K562 (cell line): ENCODE measurements around the gene RDH14. TPM values are rescaled to one million over a fixed set of nuclear protein-coding genes. Genes with fewer than 3 reads are reported as not detected.

Experiments
- ATAC-seq: fragments of 200-7000 bp; cut with Tn5 transposase; 3 replicates; pipeline ENCODE4 v1.9.1; 2020; ENCODE audit warnings: moderate library complexity
- BruUV-seq: library from RNA; stranded (reverse); fragments of 400-500 nt; replicated peaks from 2 replicates; lab custom pipeline; 2021; lab: Mats Ljungman, UMichigan
- CTCF ChIA-PET: fragments of 300-600 bp; formaldehyde crosslinking; extraction: SDS; loops from one replicate; lab custom pipeline; 2021; ENCODE audit warnings: low intra/inter-chr PET ratio; lab: Yijun Ruan, JAX
- POLR2A ChIA-PET: fragments of 300-600, 350-650 bp; sonication (Branson Sonifier 250); formaldehyde crosslinking; extraction: SDS; loops from one replicate; lab custom pipeline; 2021; ENCODE audit warnings: antibody characterized with exemption, inconsistent platforms; lab: Yijun Ruan, JAX
- DNase-seq, 4 experiments: peaks; one replicate each; pipeline versions ENCODE4 v3.0.0 to v3.0.0-alpha.2; 2011 to 2018; ENCODE audit warnings: low spot score in 3 of 4, mixed read lengths in 3 of 4; ENCODE audit errors: extremely low read depth in 1 of 4
- FAIRE-seq: peaks from 2 replicates; lab custom pipeline; 2011; peaks lifted over from hg19 to GRCh38; lab: Jason Lieb, UNC
- H2AFZ ChIP-seq: 2 replicates; pipeline ENCODE4 v1.6.0; 2011; ENCODE audit warnings: low read depth, low read length, control low read depth, inconsistent platforms
- H3K27ac ChIP-seq: fragments of 200-600 bp; 3 replicates; pipeline ENCODE4 v1.8.0; 2011; ENCODE audit warnings: low read depth, mild to moderate bottlenecking, control low read depth, inconsistent platforms, low read length, moderate library complexity, mixed read lengths; ENCODE audit errors: extremely low read depth
- H3K27me3 ChIP-seq, 2 experiments: fragments of 300-600 bp in 1 of 2; 2 replicates in 1 of 2; 3 replicates in 1 of 2; pipeline versions ENCODE4 v1.6.0 to v1.8.0; 2011; ENCODE audit warnings: inconsistent platforms in 2 of 2, low read length in 2 of 2, mild to moderate bottlenecking in 1 of 2, mixed read lengths in 1 of 2, moderate library complexity in 1 of 2; ENCODE audit not compliant: control insufficient read depth in 2 of 2, insufficient read depth in 2 of 2
- H3K36me3 ChIP-seq: fragments of 300-600 bp; 3 replicates; pipeline ENCODE4 v1.8.0; 2011; ENCODE audit warnings: mild to moderate bottlenecking, low read length, inconsistent platforms; ENCODE audit not compliant: control insufficient read depth, insufficient read depth
- H3K4me1 ChIP-seq, 2 experiments: fragments of 200-600 bp in 1 of 2; replicated peaks in 1 of 2; 2 replicates in 1 of 2; 3 replicates in 1 of 2; pipeline versions ENCODE4 v1.5.1 to v1.8.0; 2011; ENCODE audit warnings: inconsistent platforms in 2 of 2, low read length in 2 of 2, mild to moderate bottlenecking in 1 of 2, mixed read lengths in 1 of 2, moderate library complexity in 1 of 2; ENCODE audit not compliant: control insufficient read depth in 2 of 2, insufficient read depth in 2 of 2
- H3K4me2 ChIP-seq: 2 replicates; pipeline ENCODE4 v1.6.1; 2011; ENCODE audit warnings: low read length, control low read depth, inconsistent platforms, mixed read lengths; ENCODE audit not compliant: insufficient read depth
- H3K4me3 ChIP-seq: fragments of 200-600 bp; sonication (generic), shearing (Covaris generic); 2 replicates; pipeline ENCODE4 v1.5.1; 2016; ENCODE audit warnings: control low read depth, inconsistent platforms
- H3K79me2 ChIP-seq: fragments of 200-600 bp; 3 replicates; pipeline ENCODE4 v1.8.0; 2011; ENCODE audit warnings: low read length, inconsistent platforms; ENCODE audit not compliant: control insufficient read depth, insufficient read depth
- H3K9ac ChIP-seq, 2 experiments: 2 replicates each; pipeline versions ENCODE4 v1.6.0 to v1.6.1; 2011; ENCODE audit warnings: low read depth in 2 of 2, low read length in 2 of 2, control low read depth in 1 of 2, inconsistent platforms in 1 of 2, mild to moderate bottlenecking in 1 of 2, mixed read lengths in 1 of 2; ENCODE audit not compliant: insufficient read depth in 1 of 2
- H3K9me1 ChIP-seq: one replicate; pipeline ENCODE4 v1.6.0; 2011; ENCODE audit warnings: inconsistent platforms, mild to moderate bottlenecking, low read length, moderate library complexity; ENCODE audit not compliant: control insufficient read depth, insufficient read depth
- H3K9me3 ChIP-seq: replicated peaks from 2 replicates; pipeline ENCODE4 v1.5.1; 2011; ENCODE audit warnings: low read depth, low read length, inconsistent platforms; ENCODE audit not compliant: control insufficient read depth, insufficient read depth
- H4K20me1 ChIP-seq: replicated peaks from 2 replicates; pipeline ENCODE4 v1.6.1; 2011; ENCODE audit warnings: low read length, inconsistent platforms, mixed read lengths; ENCODE audit not compliant: control insufficient read depth, insufficient read depth
- CBX2 ChIP-seq: fragments of 200-600 bp; sonication (generic); IDR thresholded peaks from one replicate; pipeline ENCODE4 v1.6.1; 2012; ENCODE audit warnings: mild to moderate bottlenecking, low read length, inconsistent platforms; ENCODE audit not compliant: insufficient read depth, poor library complexity, severe bottlenecking
- MCM2 ChIP-seq: fragments of 450-650 bp; IDR thresholded peaks from 2 replicates; pipeline ENCODE4 v1.6.1; 2017; ENCODE audit warnings: low read depth, mild to moderate bottlenecking
- MTA2 ChIP-seq: fragments of 450-650 bp; IDR thresholded peaks from 2 replicates; pipeline ENCODE4 v1.6.1; 2016; ENCODE audit warnings: low read depth
- NCOA1 ChIP-seq: fragments of 450-650 bp; IDR thresholded peaks from 2 replicates; pipeline ENCODE4 v1.6.1; 2016; ENCODE audit warnings: low read depth
- PHTF2 ChIP-seq: fragments of 250-450 bp; sonication (Bioruptor Pico); IDR thresholded peaks from 2 replicates; pipeline ENCODE4 v1.5.0; 2021; ENCODE audit warnings: mild to moderate bottlenecking
- RBM25 ChIP-seq: fragments of 200-400 bp; formaldehyde crosslinking; IDR thresholded peaks from 2 replicates; pipeline ENCODE4 v1.6.1; 2018; ENCODE audit warnings: low read length, low read depth, moderate library complexity; ENCODE audit not compliant: severe bottlenecking
- SRSF7 ChIP-seq: fragments of 200-400 bp; formaldehyde crosslinking; optimal IDR thresholded peaks from 2 replicates; pipeline ENCODE3; 2017; ENCODE audit warnings: mild to moderate bottlenecking, low read depth, low read length
- ZNF696 ChIP-seq: fragments of 250-450 bp; sonication (Bioruptor Pico); conservative IDR thresholded peaks from 2 replicates; pipeline ENCODE4 v1.4.0; 2020; ENCODE audit warnings: mild to moderate bottlenecking, moderate library complexity
- WGBS: fragments of 100-300 bp; shearing (Covaris generic); methylation state at CpG from one replicate; pipeline ENCODE4 v1.1.6; 2016; ENCODE audit warnings: low coverage, mixed read lengths; ENCODE audit not compliant: insufficient coverage; ENCODE audit errors: missing lambda C conversion rate; 5-methylcytosine and 5-hydroxymethylcytosine counted together
- in situ Hi-C: fragments of 300-500 bp; cut with MboI; formaldehyde crosslinking; loops from 4 replicates; pipeline ENCODE4 v1.15.0; 2018; ENCODE audit warnings: inconsistent platforms, mixed read lengths
- intact Hi-C: fragments of 100-400 bp; cut with micrococcal nuclease; formaldehyde crosslinking; loops from 2 replicates; pipeline ENCODE4 v1.14.2; 2022
- polyA plus RNA-seq, 8 experiments: library from polyadenylated mRNA; depleted of rRNA in 4 of 8; stranded (reverse) in 5 of 8; unstranded in 3 of 8; fragments of >200 nt; fragmentation: Nextera tagmentation in 2 of 8; fragmentation: Illumina TruSeq in 1 of 8; extraction: Ambion mirVana in 2 of 8; extraction: Trizol in 1 of 8; gene quantifications; 2 replicates each; pipeline versions ENCODE4 v1.2.1 to v1.2.3, GENCODE V29; 2011 to 2014; ENCODE audit warnings: inconsistent platforms in 1 of 8, missing spikeins in 1 of 8
- total RNA-seq, 7 experiments: library from RNA; depleted of rRNA in 6 of 7; stranded (reverse); fragments of >200 nt in 6 of 7; fragmentation: Illumina TruSeq in 2 of 7; extraction: Trizol in 2 of 7; gene quantifications; 2 replicates each; pipeline versions ENCODE4 v1.2.1 to v1.2.3, GENCODE V29; 2011 to 2021; ENCODE audit warnings: low replicate concordance in 1 of 7
- TF ChIP-seq, protein P1 (sequence below): sonication (generic); formaldehyde crosslinking; IDR thresholded peaks from 2 replicates; pipeline ENCODE4 v1.4.0; 2020; ENCODE audit warnings: mild to moderate bottlenecking, missing genetic modification reagents

The RDH14 gene
- total and polyA plus RNA-seq, 9 of the 15 experiments (the other 6 are each of a cell fraction or from before 2014, with no cell fraction given), result 6.7 to 26.2 (median 20.9) TPM

DNA sequence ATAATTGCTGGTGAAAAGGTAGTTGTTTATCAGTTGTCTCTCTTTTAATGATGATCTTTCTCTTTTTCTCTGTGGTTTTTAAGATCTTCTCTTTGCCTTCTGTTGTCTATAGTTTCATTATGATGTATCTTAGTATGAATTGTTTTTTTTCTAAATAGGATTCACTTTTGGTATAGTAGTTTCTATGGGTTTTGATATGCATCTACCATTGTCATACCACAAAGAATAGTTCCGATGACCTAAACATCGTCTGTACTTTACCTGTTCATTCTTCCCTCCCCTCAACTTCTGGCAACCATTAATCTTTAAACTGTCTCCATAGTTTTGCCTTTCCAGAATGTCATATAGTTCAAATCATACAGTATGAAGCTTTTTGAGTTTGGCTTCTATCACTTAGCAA lies 19.6 kb downstream of the RDH14 start:
- ChIA-PET CTCF (no interaction called here), POLR2A (no interaction called here)
- TF ChIP-seq MTA2 (no peak), MCM2 (no peak), CBX2 (no peak), SRSF7 (no peak)
- Histone ChIP-seq H4K20me1 (no peaks in the 10 kb centered on the region), H3K4me3 (no peak overlapping the region), H3K27me3 (no peaks in the 10 kb centered on the region), H3K4me1 (no peaks in the 10 kb centered on the region), H3K9me3 (no peaks in the 10 kb centered on the region), H3K27ac (no peak overlapping the region), H3K4me2 (no peak overlapping the region), H3K36me3 (no peaks in the 10 kb centered on the region), H3K9ac (no peak overlapping the region), H3K79me2 (no peaks in the 10 kb centered on the region), H3K9me1 (no peaks in the 10 kb centered on the region), H2AFZ (no peak overlapping the region)
- no peak for ATAC-seq
- intact Hi-C loops (no loop called here), in situ Hi-C loops (no loop called here)
- no peak for DNase-seq
- WGBS, result 0% methylated on average over 2 of the region's 2 CpGs
- no TSS peak for BruUV-seq
- no peak for FAIRE-seq

DNA sequence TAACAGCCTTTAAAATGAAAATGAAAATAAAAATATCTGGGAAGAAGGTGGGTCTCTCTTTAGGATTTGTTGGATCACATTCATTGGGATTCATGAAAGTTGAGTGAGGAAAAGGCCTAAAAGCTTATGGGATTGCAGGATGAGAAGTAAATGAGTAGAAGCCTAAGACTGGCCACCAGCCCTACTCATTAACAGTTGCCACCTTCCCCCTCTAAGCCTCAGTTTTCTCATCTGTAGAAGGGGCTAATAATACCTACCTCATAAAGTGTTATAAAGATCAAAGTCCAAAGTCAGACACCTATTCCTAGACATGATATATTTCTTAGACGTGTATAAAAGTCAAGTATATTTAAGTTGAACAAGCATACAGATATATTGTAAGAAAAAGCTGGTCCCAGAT lies 23.8 kb downstream of the RDH14 start:
- intact Hi-C loops (no loop called here), in situ Hi-C loops (no loop called here)
- 0% methylated on average over 1 of the region's 1 CpG for WGBS
- FAIRE-seq (no peak), DNase-seq (no peak), ATAC-seq (no peak)
- no peaks in the 10 kb centered on the region for H4K20me1 ChIP-seq
- ChIA-PET POLR2A (interaction anchor here (0.6 kb wide), 1 partner anchor 13 kb away, joined by 3 read pairs; no protein-coding TSS in a partner anchor), CTCF (no interaction called here)
- BruUV-seq, result no TSS peak
- no peaks in the 10 kb centered on the region for H3K9me3 ChIP-seq
- H2AFZ ChIP-seq, result no peak overlapping the region
- H3K9me1 ChIP-seq, result no peaks in the 10 kb centered on the region
- H3K9ac ChIP-seq, result no peak overlapping the region
- H3K4me3 ChIP-seq, result no peak overlapping the region
- H3K4me2 ChIP-seq, result no peak overlapping the region
- H3K27ac ChIP-seq, result no peak overlapping the region
- H3K36me3 ChIP-seq, result no peaks in the 10 kb centered on the region
- no peaks in the 10 kb centered on the region for H3K79me2 ChIP-seq
- no peak for TF ChIP-seq PHTF2 (CRISPR knock-in tag)
- TF ChIP-seq RBM25, result peak; percentile 52
- TF ChIP-seq, protein P1, sequence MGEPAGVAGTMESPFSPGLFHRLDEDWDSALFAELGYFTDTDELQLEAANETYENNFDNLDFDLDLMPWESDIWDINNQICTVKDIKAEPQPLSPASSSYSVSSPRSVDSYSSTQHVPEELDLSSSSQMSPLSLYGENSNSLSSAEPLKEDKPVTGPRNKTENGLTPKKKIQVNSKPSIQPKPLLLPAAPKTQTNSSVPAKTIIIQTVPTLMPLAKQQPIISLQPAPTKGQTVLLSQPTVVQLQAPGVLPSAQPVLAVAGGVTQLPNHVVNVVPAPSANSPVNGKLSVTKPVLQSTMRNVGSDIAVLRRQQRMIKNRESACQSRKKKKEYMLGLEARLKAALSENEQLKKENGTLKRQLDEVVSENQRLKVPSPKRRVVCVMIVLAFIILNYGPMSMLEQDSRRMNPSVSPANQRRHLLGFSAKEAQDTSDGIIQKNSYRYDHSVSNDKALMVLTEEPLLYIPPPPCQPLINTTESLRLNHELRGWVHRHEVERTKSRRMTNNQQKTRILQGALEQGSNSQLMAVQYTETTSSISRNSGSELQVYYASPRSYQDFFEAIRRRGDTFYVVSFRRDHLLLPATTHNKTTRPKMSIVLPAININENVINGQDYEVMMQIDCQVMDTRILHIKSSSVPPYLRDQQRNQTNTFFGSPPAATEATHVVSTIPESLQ (CRISPR knock-in tag), result no peak
- TF ChIP-seq ZNF696 (CRISPR knock-in tag), result no peak
- TF ChIP-seq NCOA1, result no peak
- H3K27me3 ChIP-seq, result peaks cover 0 to 4% of the 10 kb centered on the region in 2 experiments; a peak in 2 of 5 replicates
- no peaks in the 10 kb centered on the region for H3K4me1 ChIP-seq
